Measurements from ENCODE around the gene AGMAT. TPM values are rescaled to one million over a fixed set of nuclear protein-coding genes. Genes with fewer than 3 reads are reported as not detected.

The AGMAT gene
- total and polyA plus RNA-seq, 2 donors (not counting 1 experiment from before 2014, with no cell fraction given), result 0.52 to 1.2 TPM

DNA sequence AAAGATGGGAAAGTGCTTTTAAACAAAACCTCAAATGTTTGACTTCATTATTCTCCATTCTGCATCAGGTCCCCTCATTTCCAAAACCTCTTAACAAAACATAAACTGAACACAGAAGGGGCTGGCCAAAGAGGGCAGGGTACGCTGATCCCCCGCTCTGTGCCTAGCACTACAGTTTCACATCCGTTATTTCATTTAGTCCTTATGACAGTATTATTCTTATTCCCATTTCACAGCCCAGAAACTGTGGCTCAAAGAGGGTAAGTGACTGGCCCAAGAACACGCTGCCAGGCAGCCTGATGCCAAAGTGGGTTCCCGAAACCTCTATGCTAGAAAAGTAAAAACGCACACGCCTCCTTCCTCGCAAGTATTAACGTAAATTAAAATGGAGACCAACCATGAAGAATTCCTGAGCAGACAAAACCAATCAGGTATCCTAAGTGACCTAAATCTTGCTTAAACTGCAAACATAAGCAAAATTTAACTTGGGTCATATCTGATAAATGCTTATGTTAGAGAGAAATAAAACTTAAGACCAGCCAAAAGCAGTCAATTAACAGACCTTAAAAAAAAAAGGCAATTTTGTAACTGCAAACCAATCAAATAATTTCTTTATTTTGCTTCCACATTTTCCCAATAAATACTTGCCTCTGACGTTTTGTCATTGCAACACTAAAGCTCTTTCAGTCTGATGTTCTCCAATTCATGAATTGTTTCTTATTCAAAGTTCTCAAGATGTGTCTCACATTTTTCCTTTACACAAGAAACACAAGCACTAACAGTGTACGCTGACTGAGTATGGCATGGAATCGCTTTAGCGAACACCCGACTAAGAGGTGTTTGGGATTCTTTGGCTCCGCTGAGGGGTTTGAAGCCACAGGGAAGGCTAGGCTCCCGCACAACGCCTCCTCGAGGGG lies 61.5 kb downstream of the AGMAT start:
- peaks cover 17% of the 10 kb centered on the region for H3K4me1 ChIP-seq (ENCODE audit: control insufficient read depth, extremely low read depth, insufficient read depth, low read length)
- no peak for TF ChIP-seq EZH2 (IDR thresholded peaks at IDR 0.05; ENCODE audit: low read length, missing control alignments)
- TF ChIP-seq, protein P1, sequence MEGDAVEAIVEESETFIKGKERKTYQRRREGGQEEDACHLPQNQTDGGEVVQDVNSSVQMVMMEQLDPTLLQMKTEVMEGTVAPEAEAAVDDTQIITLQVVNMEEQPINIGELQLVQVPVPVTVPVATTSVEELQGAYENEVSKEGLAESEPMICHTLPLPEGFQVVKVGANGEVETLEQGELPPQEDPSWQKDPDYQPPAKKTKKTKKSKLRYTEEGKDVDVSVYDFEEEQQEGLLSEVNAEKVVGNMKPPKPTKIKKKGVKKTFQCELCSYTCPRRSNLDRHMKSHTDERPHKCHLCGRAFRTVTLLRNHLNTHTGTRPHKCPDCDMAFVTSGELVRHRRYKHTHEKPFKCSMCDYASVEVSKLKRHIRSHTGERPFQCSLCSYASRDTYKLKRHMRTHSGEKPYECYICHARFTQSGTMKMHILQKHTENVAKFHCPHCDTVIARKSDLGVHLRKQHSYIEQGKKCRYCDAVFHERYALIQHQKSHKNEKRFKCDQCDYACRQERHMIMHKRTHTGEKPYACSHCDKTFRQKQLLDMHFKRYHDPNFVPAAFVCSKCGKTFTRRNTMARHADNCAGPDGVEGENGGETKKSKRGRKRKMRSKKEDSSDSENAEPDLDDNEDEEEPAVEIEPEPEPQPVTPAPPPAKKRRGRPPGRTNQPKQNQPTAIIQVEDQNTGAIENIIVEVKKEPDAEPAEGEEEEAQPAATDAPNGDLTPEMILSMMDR (conservative IDR thresholded peaks at IDR 0.05 in 1 of 2, IDR thresholded peaks at IDR 0.05 in 1 of 2; ENCODE audit: low read depth in 1 of 2, low read length in 2 of 2), result no peak
- peak overlapping the region; percentile 81 for H3K4me2 ChIP-seq (ENCODE audit: extremely low read depth, insufficient read depth, low read length)
- peak overlapping the region; percentile 65 to 86 (median 75) for H3K4me3 ChIP-seq (replicated peaks in 1 of 4; ENCODE audit: control extremely low read depth in 1 of 4, insufficient read depth in 1 of 4, low read depth in 3 of 4, low read length in 4 of 4)
- peaks cover 11% of the 10 kb centered on the region for H3K79me2 ChIP-seq (ENCODE audit: control insufficient read depth, insufficient read depth, low read length)
- DNase-seq (ENCODE audit: low read depth in 2 of 2), result peak in 1 of 2 donors; percentile 65
- H3K9me3 ChIP-seq (ENCODE audit: control insufficient read depth, insufficient read depth, low read depth, low read length), result no peaks in the 10 kb centered on the region
- H3K9ac ChIP-seq (ENCODE audit: insufficient read depth, low read length), result peak overlapping the region; percentile 79
- no peaks in the 10 kb centered on the region for H3K27me3 ChIP-seq (ENCODE audit: control insufficient read depth, insufficient read depth, low read length)
- H2AFZ ChIP-seq (ENCODE audit: low read length), result peak overlapping the region; percentile 58
- peak overlapping the region; percentile 87 for H3K27ac ChIP-seq (ENCODE audit: insufficient read depth, low read length)
- no peaks in the 10 kb centered on the region for H4K20me1 ChIP-seq (ENCODE audit: control insufficient read depth, extremely low read depth, insufficient read depth, low read length)
- H3K36me3 ChIP-seq (ENCODE audit: control insufficient read depth, insufficient read depth, low read length), result no peaks in the 10 kb centered on the region

DNA sequence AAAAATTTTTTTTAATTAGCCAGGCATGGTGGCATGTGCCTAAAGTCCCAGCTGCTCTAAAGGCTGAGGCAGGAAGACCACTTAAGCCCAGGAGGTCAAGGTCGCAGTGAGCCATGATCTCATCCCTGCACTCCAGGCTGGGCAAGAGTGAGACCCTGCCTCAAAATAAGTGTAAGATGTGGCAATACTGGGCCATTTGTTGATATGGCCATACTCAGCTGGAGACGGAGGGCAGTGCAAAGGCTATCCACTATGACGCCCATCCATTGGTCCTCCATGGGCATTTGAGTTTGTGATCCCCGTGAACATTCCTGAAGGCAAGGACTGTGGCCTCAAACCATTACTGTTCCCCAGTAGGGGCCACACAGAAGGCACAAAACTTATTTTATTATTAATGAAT lies 62.3 kb downstream of the AGMAT start:
- Histone ChIP-seq H3K4me2 (ENCODE audit: extremely low read depth, insufficient read depth, low read length) (no peak overlapping the region), H3K9ac (ENCODE audit: insufficient read depth, low read length) (no peak overlapping the region), H2AFZ (ENCODE audit: low read length) (no peak overlapping the region), H3K4me3 (replicated peaks in 1 of 4; ENCODE audit: control extremely low read depth in 1 of 4, insufficient read depth in 1 of 4, low read depth in 3 of 4, low read length in 4 of 4) (no peak overlapping the region), H3K9me3 (ENCODE audit: control insufficient read depth, insufficient read depth, low read depth, low read length) (no peaks in the 10 kb centered on the region), H3K27me3 (ENCODE audit: control insufficient read depth, insufficient read depth, low read length) (no peaks in the 10 kb centered on the region), H4K20me1 (ENCODE audit: control insufficient read depth, extremely low read depth, insufficient read depth, low read length) (no peaks in the 10 kb centered on the region), H3K79me2 (ENCODE audit: control insufficient read depth, insufficient read depth, low read length) (peaks cover 6% of the 10 kb centered on the region), H3K36me3 (ENCODE audit: control insufficient read depth, insufficient read depth, low read length) (no peaks in the 10 kb centered on the region), H3K27ac (ENCODE audit: insufficient read depth, low read length) (no peak overlapping the region), H3K4me1 (ENCODE audit: control insufficient read depth, extremely low read depth, insufficient read depth, low read length) (peaks cover 15% of the 10 kb centered on the region)
- no peak for DNase-seq (ENCODE audit: low read depth in 2 of 2)
- TF ChIP-seq EZH2 (IDR thresholded peaks at IDR 0.05; ENCODE audit: low read length, missing control alignments), result no peak
- TF ChIP-seq, protein P1 (conservative IDR thresholded peaks at IDR 0.05 in 1 of 2, IDR thresholded peaks at IDR 0.05 in 1 of 2; ENCODE audit: low read depth in 1 of 2, low read length in 2 of 2), result no peak

Other genes with a start within 250 kb of the AGMAT start
- gene EFHD2, start 175.2 kb downstream of the AGMAT start, total RNA-seq, result 14.1 and 14.9 TPM in 2 replicates
- gene EFHD2, start 175.2 kb downstream of the AGMAT start, polyA plus RNA-seq, result 23.5 and 33.7 TPM in 2 replicates
- not detected in 2 replicates for gene CTRC, start 146.6 kb downstream of the AGMAT start, total RNA-seq
- gene CTRC, start 146.6 kb downstream of the AGMAT start, polyA plus RNA-seq, result not detected in 2 replicates
- gene CELA2A, start 128.3 kb downstream of the AGMAT start, total RNA-seq, result not detected in 2 replicates
- not detected in 2 replicates for gene CELA2A, start 128.3 kb downstream of the AGMAT start, polyA plus RNA-seq
- not detected in 2 replicates for gene CELA2B, start 108.9 kb downstream of the AGMAT start, total RNA-seq
- gene CELA2B, start 108.9 kb downstream of the AGMAT start, polyA plus RNA-seq, result not detected in 2 replicates
- gene CASP9, start 60.8 kb downstream of the AGMAT start, total RNA-seq, result 4.1 and 5.6 TPM in 2 replicates
- gene CASP9, start 60.8 kb downstream of the AGMAT start, polyA plus RNA-seq, result 6.4 and 8.3 TPM in 2 replicates
- gene DNAJC16, start 58.2 kb downstream of the AGMAT start, total RNA-seq, result 14.9 and 18.8 TPM in 2 replicates
- gene DNAJC16, start 58.2 kb downstream of the AGMAT start, polyA plus RNA-seq, result 15.3 and 18.9 TPM in 2 replicates
- gene DDI2, start 32.4 kb upstream of the AGMAT start, total RNA-seq, result 10.8 and 11.7 TPM in 2 replicates
- 6.4 and 9.3 TPM in 2 replicates for gene DDI2, start 32.4 kb upstream of the AGMAT start, polyA plus RNA-seq
- 79.4 and 94.6 TPM in 2 replicates for gene PLEKHM2, start 99.3 kb upstream of the AGMAT start, total RNA-seq
- gene PLEKHM2, start 99.3 kb upstream of the AGMAT start, polyA plus RNA-seq, result 27.3 and 32.3 TPM in 2 replicates
- gene SLC25A34, start 151.2 kb upstream of the AGMAT start, total RNA-seq, result 0.77 and 0.83 TPM in 2 replicates
- 0.23 and 0.35 TPM in 2 replicates for gene SLC25A34, start 151.2 kb upstream of the AGMAT start, polyA plus RNA-seq
- not detected in 2 replicates for gene TMEM82, start 157.4 kb upstream of the AGMAT start, total RNA-seq
- gene TMEM82, start 157.4 kb upstream of the AGMAT start, polyA plus RNA-seq, result not detected in 2 replicates
- 17.3 and 27.7 TPM in 2 replicates for gene FBLIM1, start 173.7 kb upstream of the AGMAT start, total RNA-seq
- gene FBLIM1, start 173.7 kb upstream of the AGMAT start, polyA plus RNA-seq, result 35.8 and 86.2 TPM in 2 replicates
- 4.4 and 7.8 TPM in 2 replicates for gene UQCRHL, start 222.6 kb upstream of the AGMAT start, total RNA-seq
- gene UQCRHL, start 222.6 kb upstream of the AGMAT start, polyA plus RNA-seq, result 1.3 and 2.7 TPM in 2 replicates